GOT3 (cell line): ENCODE measurements around the gene A2ML1.
"Not testable (repeated sequence)": the region's sequence is repeated elsewhere in the genome, so short reads cannot be mapped to it uniquely, and the experiment has no call there.

Source experiments
- DNase-seq: peaks from one replicate; lab custom pipeline; 2025; ENCODE audit warnings: mixed read lengths; lab: John Stamatoyannopoulos, UW

A2ML1 gene

DNA sequence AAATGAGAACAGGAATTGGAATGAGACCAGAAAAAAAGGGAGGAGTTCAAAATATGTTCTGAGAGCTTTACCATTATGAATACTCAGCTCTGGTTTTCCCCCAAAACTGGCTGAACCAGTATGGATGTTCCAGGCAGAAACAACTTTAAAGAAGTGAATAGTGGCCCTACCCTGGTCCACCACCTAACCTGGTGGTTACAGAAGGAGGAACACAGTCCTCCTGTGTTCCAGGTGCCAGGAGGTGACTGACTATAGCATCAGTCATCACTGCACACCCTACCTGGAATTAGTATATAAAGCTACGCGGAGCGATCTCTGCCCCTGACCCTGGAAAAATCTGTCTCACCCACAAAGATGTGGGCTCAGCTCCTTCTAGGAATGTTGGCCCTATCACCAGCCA, at the start of gene A2ML1:
A2ML1 (plus strand) TSS at position 324 of the 400 bp plus-strand sequence; CDS start at position 355, 31 bp downstream.
- no peak for DNase-seq

DNA sequence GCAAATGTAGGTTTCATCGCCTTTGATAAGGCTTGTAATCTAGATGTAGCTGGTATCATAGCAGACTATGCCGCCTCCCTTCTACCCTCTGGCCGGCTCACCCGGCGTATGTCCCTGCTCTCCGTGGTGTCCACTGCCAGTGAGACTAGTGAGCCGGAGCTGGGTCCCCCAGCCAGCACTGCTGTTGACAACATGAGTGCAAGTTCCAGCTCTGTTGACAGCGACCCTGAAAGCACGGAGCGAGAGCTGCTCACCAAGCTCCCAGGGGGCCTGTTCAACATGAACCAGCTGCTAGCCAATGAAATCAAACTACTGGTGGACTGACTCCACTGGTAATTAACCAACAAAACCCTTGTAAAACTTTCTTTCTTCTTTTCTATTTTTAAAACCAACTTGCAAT, 49.0 kb upstream of the A2ML1 start:
- DNase-seq, result no peak

DNA sequence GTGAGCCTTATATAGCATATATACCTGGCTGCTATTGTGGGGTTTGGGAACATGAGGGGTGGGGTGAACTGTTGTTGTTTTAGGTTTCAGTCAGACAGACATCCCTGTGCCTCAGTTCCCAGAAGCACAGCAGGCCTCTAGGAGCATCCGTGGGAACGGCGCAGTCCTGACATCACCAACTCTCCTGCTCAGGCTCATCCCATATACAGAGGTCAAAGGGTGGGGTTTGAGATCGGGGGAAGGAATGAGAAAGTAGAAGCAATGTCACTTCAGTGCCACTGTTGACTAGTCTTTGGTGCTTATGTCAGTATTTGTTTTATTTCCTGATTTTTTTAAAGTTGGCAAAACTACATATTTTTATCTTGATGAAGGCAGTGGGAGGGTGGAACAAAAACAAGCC, 43.1 kb upstream of the A2ML1 start:
- DNase-seq, result no peak

DNA sequence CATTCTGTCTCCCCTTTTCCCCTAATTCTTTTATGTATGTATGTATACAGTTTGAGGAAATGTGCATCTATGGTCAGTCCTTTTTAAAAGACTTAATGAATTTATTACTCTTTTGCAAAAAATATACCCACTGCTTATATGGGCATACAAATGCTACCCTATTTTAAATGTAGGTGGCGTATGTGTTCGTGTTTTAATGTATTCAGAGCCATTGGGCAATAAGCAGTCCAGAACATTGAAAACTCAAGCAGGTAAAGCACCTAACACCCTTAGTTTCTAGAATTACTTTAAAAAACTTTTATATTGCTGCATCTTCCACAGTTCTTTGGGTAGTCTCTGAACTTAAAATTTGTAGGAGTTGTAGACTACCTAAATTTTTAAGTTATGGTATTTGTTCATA, 42.6 kb upstream of the A2ML1 start:
- no peak for DNase-seq

DNA sequence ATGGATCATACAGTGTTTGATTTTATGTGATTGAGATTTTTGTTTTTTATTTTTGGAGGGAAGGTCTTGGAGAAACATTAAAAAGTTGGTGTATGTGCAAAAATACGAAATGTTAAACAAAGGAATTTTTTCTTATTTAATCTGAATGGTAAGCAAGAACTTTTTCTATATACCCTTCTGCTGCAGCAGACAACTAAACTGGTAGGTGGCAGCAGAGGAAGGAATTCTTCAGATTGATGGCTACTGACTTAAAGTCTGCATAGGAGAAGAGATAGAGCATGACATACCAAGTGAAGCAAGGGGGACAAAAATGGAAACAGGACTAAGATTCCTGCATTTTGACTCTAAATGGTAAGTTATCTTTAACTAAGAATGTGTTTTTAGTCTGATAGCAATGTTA, 42.0 kb upstream of the A2ML1 start:
- DNase-seq, result no peak

DNA sequence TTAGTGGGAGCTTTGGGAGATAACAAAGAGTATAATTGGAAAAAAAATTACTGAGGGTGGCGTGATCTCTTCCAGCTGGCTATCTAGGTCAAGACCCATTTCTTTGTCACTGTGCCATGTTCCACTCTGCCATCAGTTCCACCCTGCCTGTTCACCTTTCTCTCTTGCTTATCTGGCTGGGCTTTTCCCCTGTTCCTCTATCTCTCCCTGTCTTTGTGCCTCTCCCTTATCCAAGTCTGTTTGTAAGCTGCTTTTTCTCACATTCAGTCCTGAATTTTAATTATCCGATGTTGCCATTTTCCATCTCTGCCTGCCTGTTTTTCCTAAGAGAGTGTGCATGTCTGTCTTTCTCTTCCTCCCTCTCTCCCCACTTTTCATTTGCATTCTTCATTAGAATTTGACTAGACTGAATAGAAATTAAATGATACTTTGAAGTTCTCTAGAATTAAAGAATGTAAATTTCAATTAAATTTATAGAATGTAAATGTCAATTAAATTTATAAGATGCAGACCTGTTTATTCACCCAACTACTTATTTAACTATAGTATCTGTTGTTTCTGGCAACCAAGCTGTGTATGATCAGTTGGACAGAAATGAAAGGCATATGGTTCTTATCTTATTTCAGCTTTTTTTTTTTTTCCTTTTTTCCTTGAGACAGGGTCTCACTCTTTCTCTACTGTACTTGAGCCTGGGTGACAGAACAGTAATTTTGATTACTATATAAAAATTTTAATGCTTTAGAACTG, 40.9 kb upstream of the A2ML1 start:
- no peak for DNase-seq

DNA sequence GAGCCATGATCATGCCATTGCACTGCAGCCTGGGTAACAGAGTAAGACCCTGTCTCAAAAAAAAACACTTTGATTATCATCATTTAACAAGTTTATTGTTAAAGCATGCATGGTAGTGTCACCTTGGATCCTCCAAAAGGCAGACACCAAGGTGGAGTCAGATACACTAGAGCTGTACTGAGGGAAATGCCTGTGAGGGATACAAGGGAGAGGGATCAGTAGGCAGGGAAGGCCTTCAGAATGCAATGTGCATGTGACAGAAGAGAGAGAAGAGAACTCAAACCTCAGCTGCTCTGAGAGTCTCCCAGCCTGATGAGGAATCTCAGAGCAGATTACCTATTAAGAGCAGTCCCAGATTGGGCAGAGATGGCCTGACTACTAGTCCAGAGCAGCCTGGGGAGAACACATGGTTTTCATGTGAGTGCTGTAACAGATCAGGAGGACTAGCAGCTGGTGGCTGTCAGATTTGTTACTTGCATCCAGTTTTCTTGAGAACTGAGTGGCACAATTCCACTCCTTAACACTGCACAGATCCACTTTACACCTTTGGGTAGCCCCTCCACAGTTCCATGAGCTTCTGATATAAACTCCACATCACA, 38.0 kb upstream of the A2ML1 start:
- no peak for DNase-seq

DNA sequence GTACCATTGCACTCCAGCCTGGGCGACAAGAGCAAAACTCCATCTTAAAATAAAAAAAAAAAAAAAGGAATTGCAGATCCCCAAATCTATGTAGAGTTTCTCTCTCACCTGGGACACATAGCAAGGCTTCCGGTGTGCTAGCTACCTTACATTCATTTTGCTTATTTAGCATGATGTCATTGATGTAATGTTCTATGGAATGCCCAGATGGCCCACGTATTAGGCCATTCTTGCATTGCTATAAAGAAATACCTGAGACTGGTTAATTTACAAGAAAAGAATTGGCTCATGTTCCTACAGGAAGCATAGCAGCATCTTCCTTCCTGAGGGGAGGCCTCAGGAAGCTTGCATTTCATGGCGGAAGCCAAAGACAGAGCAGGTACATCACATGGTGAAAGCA, 36.9 kb upstream of the A2ML1 start:
- DNase-seq, result no peak

DNA sequence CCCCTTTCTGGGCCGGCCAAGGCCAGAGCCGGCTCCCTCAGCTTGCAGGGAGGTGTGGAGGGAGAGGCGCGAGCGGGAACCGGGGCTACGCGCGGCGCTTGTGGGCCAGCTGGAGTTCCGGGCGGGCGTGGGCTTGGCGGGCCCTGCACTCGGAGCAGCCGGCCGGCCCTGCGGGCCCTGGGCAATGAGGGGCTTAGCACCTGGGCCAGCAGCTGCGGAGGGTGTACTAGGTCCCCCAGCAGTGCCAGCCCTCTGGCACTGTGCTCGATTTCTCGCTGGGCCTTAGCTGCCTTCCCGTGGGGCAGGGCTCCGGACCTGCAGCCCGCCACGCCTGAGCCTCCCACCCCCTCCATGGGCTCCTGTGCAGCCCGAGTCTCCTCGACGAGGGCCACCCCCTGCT, 35.2 kb upstream of the A2ML1 start:
- not testable (repeated sequence) for DNase-seq

DNA sequence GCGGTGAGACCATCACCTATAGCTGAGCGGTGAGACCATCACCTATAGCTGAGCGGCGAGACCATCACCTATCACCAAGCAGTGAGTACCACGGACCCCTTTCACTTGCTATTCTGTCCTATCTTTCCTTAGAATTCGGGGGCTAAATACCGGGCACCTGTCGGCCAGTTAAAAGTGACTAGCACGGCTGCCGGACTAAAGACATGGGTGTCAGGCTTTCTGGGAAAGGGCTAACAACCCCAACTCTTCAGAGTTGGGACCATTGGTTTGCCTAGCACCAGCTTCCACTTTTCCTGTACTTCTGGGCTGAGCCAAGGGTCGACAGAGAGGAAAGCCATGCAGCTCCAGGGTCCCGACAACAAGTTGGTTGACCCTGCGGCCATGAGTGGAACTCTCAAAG, 33.7 kb upstream of the A2ML1 start:
- not testable (repeated sequence) for DNase-seq

DNA sequence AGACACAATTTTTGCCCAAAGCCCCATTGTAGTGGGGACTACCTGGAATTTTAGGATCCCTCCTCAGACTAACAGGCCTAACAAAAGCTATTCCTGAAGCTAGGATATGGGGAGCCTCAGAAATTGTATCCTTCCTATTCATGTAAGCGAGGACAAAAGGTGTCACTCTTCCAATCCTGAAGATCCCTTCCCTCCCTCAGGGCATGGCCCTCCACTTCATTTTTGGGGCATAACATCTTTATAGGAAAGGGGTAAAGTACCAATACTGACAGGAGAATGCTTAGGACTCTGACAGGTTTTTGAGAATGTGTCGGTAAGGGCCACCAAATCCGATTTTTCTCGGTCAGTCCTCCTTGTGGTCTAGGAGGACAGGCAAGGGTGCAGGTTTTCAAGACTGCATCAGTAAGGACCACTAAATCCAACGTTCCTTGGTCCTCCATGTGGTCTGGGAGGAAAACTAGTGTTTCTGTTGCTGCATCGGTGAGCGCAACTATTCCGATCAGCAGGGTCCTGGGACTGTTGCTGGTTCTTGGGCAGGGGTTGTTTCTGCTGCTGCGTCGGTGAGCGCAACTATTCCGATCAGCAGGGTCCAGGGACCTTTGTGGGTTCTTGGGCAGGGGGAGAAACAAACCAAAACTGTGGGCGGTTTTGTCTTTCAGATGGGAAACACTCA, 32.9 kb upstream of the A2ML1 start:
- not testable (repeated sequence) for DNase-seq

DNA sequence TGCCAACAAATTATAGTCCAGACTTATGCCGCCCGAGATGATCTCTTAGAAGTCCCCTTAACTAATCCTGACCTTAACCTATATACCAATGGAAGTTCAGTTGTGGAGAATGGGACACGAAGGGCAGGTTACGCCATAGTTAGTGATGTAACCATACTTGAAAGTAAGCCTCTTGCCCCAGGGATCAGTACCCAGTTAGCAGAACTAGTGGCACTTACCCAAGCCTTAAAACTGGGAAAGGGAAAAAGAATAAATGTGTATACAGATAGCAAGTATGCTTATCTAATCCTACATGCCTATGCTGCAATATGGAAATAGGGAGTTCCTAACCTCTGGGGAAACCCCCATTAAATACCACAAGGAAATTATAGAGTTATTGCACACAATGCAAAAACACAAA, 29.2 kb upstream of the A2ML1 start:
- DNase-seq, result not testable (repeated sequence)

DNA sequence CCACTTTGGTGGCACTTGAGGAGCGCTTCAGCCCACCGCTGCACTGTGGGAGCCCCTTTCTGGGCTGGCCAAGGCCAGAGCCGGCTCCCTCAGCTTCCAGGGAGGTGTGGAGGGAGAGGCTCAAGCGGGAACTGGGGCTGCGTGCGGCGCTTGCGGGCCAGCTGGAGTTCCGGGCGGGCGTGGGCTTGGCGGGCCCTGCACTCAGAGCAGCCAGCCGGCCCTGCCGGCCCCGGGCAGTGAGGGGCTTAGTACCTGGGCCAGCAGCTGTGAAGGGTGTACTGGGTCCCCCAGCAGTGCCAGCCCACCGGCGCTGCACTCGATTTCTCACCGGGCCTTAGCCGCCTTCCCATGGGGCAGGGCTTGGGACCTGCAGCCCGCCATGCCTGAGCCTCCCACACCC, 27.8 kb upstream of the A2ML1 start:
- DNase-seq, result not testable (repeated sequence)

DNA sequence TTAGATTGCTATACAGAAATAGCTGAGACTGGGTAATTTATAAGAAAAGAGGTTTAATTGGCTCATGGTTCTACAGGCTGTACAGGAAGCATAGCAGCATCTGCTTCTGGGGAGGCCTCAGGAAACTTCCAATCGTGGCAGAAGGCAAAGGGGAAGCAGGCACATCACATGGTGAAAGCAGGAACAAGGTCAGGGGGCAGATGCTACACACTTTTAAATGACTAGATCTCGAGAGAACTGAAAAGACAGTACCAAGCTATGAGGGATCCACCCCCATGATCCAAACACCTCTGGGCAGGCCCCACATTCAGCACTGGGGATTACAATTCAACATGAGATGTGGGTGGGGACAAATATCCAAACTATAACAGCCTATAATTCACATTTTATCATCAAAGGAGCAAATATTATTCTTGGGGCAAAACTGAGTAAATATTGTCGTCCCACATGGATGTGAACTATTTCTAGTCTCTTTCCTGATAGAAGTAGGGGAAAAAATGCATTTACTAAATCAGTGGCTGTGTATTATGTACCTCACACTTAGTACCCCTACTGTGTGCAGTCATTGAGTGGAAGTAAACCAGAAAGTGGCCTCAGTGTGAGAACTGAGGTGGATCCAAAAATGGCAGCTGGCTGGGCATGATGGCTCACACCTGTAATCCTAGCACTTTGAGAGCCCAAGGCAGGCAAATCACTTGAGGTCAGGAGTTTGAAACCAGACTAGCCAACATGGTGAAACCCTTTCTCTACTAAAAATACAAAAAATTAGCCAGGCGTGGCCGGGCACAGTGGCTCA, 25.4 kb upstream of the A2ML1 start:
- no peak for DNase-seq

DNA sequence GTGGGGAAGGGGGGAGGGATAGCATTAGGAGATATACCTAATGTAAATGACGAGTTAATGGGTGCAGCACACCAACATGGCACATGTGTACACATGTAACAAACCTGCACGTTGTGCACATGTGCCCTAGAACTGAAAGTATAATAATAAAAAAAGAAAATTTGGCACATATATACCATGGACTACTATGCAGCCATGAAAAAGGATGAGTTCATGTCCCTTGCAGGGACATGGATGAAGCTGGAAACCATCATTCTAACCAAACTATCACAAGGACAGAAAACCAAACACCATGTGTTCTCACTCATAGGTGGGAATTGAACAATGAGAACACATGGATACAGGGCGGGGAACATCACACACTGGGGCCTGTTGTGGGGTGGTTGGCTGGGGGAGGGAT, 21.2 kb upstream of the A2ML1 start:
- not testable (repeated sequence) for DNase-seq

DNA sequence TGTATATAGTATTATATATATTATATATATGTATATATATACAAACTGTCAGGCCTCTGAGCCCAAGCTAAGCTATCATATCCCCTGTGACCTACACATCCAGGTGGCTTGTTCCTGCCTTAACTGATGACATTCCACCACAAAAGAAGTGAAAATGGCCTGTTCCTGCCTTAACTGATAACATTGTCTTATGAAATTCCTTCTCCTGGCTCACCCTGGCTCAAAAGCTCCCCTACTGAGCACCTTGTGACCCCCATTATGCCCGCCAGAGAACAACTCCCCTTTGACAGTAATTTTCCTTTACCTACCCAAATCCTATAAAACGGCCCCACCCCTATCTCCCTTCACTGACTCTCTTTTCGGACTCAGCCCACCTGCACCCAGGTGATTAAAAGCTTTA, 17.6 kb upstream of the A2ML1 start:
- DNase-seq, result not testable (repeated sequence)

DNA sequence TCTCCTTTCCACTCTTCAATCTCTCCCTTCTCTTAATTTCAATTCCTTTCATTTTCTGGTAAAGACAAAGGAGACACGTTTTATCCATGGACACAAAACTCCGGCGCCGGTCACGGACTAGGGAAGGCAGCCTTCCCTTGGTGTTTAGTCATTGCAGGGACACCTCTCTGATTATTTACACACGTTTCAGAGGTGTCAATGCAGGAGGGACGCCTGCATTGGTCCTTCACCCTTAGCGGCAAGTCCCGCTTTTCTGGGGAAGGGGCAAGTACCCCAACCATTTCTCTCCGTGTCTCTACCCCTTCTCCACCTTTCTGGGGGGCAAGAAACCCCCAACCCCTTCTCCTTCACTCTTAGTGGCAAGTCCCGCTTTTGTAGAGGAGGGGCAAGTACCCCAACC, 16.9 kb upstream of the A2ML1 start:
- DNase-seq, result not testable (repeated sequence)

DNA sequence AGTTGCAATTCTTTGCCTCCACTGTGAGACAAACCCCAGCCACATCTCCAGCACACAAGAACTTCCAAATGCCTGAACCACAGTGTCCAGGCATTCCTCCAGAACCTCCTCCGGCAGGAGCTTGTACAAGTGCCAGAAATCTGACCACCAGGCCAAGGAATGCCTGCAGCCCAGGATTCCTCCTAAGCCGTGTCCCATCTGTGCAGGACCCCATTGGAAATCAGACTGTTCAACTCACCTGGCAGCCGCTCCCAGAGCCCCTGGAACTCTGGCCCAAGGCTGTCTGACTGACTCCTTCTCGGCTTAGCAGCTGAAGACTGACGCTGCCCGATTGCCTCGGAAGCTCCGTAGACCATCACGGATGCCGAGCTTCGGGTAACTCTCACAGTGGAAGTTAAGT, 15.3 kb upstream of the A2ML1 start:
- DNase-seq, result not testable (repeated sequence)

DNA sequence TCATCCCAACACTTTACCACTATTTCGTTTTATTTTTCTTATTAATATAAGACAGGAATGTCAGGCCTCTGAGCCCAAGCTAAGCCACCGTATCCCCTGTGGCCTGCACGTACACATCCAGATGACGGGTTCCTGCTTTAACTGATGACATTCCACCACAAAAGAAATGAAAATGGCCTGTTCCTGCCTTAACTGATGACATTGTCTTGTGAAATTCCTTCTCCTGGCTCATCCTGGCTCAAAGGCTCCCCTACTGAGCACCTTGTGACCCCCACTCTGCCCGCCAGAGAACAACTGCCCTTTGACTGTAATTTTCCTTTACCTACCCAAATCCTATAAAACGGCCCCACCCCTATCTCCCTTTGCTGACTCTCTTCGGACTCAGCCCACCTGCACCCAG, 12.3 kb upstream of the A2ML1 start:
- not testable (repeated sequence) for DNase-seq

DNA sequence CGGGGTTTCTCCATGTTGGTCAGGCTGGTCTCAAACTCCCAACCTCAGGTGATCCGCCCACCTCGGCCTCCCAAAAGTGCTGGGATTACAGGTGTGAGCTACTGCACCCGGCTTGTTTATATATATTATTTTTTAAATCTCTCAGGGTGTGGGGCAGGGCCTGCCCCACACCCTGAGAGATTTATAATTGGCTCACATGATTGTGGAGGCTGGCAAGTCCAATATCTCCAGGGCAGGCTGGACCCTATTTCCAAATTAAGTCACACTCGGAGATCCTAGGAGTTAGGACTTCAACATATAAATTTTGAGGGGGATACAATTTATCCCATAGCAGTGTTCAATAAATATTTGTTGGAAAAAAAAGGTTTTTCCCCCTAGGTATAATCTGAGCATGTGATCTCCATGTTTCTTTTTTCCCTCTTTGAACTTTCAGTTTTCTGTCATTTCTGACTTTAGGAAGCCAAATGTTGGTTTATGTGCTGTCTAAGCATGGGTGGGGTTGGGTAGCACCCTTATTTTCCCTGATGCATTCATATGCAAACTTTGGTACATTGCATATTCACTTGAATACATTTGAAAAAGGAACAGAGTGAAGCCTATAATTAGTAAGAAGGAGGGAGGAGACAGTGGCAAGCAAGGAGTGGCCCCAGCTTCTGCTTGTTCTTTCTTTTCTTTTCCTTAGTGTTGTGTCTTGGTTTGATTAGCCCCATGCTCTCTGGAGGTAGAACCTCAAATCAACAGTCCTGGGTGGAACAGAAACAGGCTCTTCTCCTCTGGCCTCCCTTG, 8.7 kb upstream of the A2ML1 start:
- DNase-seq, result no peak

DNA sequence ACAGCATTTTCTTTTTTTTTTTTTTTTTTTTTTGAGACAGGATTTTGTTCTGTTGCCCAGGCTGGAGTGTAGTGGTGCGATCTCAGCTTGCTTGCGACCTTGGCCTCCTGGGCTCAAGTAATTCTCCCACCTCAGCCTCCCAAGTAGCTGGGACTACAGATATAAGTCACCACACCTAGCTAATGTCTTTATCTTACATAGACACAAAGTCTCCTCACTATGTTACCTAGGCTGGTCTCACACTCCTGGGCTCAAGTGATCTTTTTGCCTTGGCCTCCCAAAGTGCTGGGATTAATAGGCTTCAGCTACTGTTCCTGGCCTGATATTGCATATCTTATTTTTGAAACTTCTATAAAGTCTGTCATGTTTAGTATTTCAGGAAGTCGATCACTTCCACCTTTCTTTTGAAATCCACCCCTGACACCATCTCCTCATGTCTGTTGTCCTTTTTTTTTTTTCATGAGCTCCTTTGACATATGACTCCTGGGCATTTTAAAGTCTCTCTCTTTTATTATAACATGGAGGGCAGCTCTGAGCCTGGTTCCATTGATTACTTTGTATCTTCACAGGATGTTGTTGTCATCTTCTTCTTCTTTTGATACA, 5.9 kb upstream of the A2ML1 start:
- no peak for DNase-seq
